SH-SY5Y (cell line): ENCODE measurements around the gene TAPT1.

Source experiments
- GATA2 ChIP-seq: IDR thresholded peaks from 2 replicates; pipeline ENCODE4 v1.6.1; 2011; ENCODE audit warnings: mild to moderate bottlenecking, low read depth, low read length
- GATA3 ChIP-seq: IDR thresholded peaks from 2 replicates; pipeline ENCODE4 v1.6.1; 2011; ENCODE audit warnings: low read depth, mild to moderate bottlenecking, low read length, moderate library complexity

GRCh38 chr4:16218950-16219349 is 7.3 kb downstream of the TAPT1 start:
- no peak for TF ChIP-seq GATA2
- no peak for TF ChIP-seq GATA3
